Immature natural killer cell (primary cell): ENCODE results near the gene FERMT1. TPM values are rescaled to one million over a fixed set of nuclear protein-coding genes. Genes with fewer than 3 reads are reported as not detected.

ENCODE experiments used
- DNase-seq, 3 donors: peaks; one replicate each; pipeline ENCODE4 v3.0.0; 2022; ENCODE audit warnings: mixed read lengths in 1 of 3
- H3K27ac Mint-ChIP-seq, 6 donors: one replicate each; pipeline ENCODE4 v1.8.0; 2020; ENCODE audit warnings: mixed read lengths in 6 of 6, mild to moderate bottlenecking in 5 of 6, inconsistent platforms in 4 of 6, moderate library complexity in 3 of 6
- H3K27me3 Mint-ChIP-seq, 3 donors: one replicate each; pipeline ENCODE4 v1.8.0; 2020 to 2021; ENCODE audit warnings: low read depth in 3 of 3, mild to moderate bottlenecking in 3 of 3, mixed read lengths in 3 of 3, moderate library complexity in 3 of 3, inconsistent platforms in 1 of 3
- H3K36me3 Mint-ChIP-seq, 3 donors: one replicate each; pipeline ENCODE4 v1.8.0; 2020; ENCODE audit warnings: mixed read lengths in 3 of 3, inconsistent platforms in 2 of 3, mild to moderate bottlenecking in 2 of 3
- H3K4me1 Mint-ChIP-seq, 2 donors: one replicate each; pipeline ENCODE4 v1.8.0; 2020; ENCODE audit warnings: inconsistent platforms in 2 of 2, mild to moderate bottlenecking in 2 of 2, mixed read lengths in 2 of 2, moderate library complexity in 1 of 2
- H3K4me3 Mint-ChIP-seq, 5 donors: one replicate each; pipeline ENCODE4 v1.8.0; 2020; ENCODE audit warnings: mild to moderate bottlenecking in 5 of 5, mixed read lengths in 5 of 5, inconsistent platforms in 3 of 5, moderate library complexity in 3 of 5
- H3K9me3 Mint-ChIP-seq, 6 donors: one replicate each; pipeline ENCODE4 v1.8.0; 2020; ENCODE audit warnings: mild to moderate bottlenecking in 6 of 6, mixed read lengths in 6 of 6, inconsistent platforms in 4 of 6, moderate library complexity in 3 of 6
- polyA plus RNA-seq, 3 donors: library from polyadenylated mRNA; unstranded; fragments of 300-500 nt; fragmentation: Illumina TruSeq; gene quantifications; one replicate each; pipeline ENCODE4 v1.2.3, GENCODE V29; 2021

Gene FERMT1
- polyA plus RNA-seq, 3 donors from 2014 or later: not detected

GRCh38 chr20:6074784-6075183 is 48.0 kb downstream of the FERMT1 start:
- H3K9me3 Mint-ChIP-seq: no peaks in the 10 kb centered on the region
- DNase-seq: no peak
- H3K27me3 Mint-ChIP-seq: peaks cover 2 to 3% (median 3%) of the 10 kb centered on the region in 3 donors
- H3K4me1 Mint-ChIP-seq: no peaks in the 10 kb centered on the region
- no peak overlapping the region for H3K27ac Mint-ChIP-seq
- no peaks in the 10 kb centered on the region for H3K36me3 Mint-ChIP-seq
- H3K4me3 Mint-ChIP-seq: no peak overlapping the region

GRCh38 chr20:6074145-6074561 is 48.7 kb downstream of the FERMT1 start:
- Mint-ChIP-seq H3K4me3 (no peak overlapping the region), H3K36me3 (no peaks in the 10 kb centered on the region), H3K27me3 (peaks cover 2 to 3% (median 3%) of the 10 kb centered on the region in 3 donors), H3K9me3 (no peaks in the 10 kb centered on the region), H3K27ac (no peak overlapping the region), H3K4me1 (no peaks in the 10 kb centered on the region)
- peak in 1 of 3 donors; percentile 1 for DNase-seq

- Mint-ChIP-seq H3K9me3 (no peaks in the 10 kb centered on the region), H3K27ac (no peak overlapping the region), H3K4me1 (no peaks in the 10 kb centered on the region), H3K36me3 (no peaks in the 10 kb centered on the region), H3K27me3 (peaks cover 2 to 3% (median 3%) of the 10 kb centered on the region in 3 donors), H3K4me3 (no peak overlapping the region)
- DNase-seq: no peak
Measured at GRCh38 chr20:6070829-6071695, 51.8 kb downstream of the FERMT1 start.

- H3K27ac Mint-ChIP-seq: no peak overlapping the region
Measured at GRCh38 chr20:6069669-6070068, 53.2 kb downstream of the FERMT1 start.

GRCh38 chr20:6067763-6068318 is 55.0 kb downstream of the FERMT1 start:
- Mint-ChIP-seq H3K27ac (no peak overlapping the region), H3K4me3 (no peak overlapping the region), H3K4me1 (no peaks in the 10 kb centered on the region), H3K27me3 (peaks cover 0 to 6% (median 2%) of the 10 kb centered on the region in 3 donors), H3K9me3 (no peaks in the 10 kb centered on the region), H3K36me3 (no peaks in the 10 kb centered on the region)
- DNase-seq: no peak

More at GRCh38 chr20:6069669-6070068, 53.2 kb downstream of the FERMT1 start:
- Mint-ChIP-seq H3K9me3 (no peaks in the 10 kb centered on the region), H3K4me1 (no peaks in the 10 kb centered on the region), H3K36me3 (no peaks in the 10 kb centered on the region), H3K27me3 (peaks cover 3 to 4% (median 3%) of the 10 kb centered on the region in 3 donors), H3K4me3 (no peak overlapping the region)
- DNase-seq: no peak

GRCh38 chr20:6066582-6066981 is 56.2 kb downstream of the FERMT1 start:
- DNase-seq: no peak
- no peaks in the 10 kb centered on the region for H3K36me3 Mint-ChIP-seq
- H3K27ac Mint-ChIP-seq: no peak overlapping the region
- no peaks in the 10 kb centered on the region for H3K4me1 Mint-ChIP-seq
- H3K9me3 Mint-ChIP-seq: no peaks in the 10 kb centered on the region
- no peak overlapping the region for H3K4me3 Mint-ChIP-seq
- H3K27me3 Mint-ChIP-seq: peaks cover 0 to 8% (median 5%) of the 10 kb centered on the region in 3 donors

- Mint-ChIP-seq H3K27me3 (peaks cover 0 to 11% (median 5%) of the 10 kb centered on the region in 3 donors), H3K4me3 (no peak overlapping the region), H3K27ac (no peak overlapping the region), H3K9me3 (no peaks in the 10 kb centered on the region), H3K4me1 (no peaks in the 10 kb centered on the region), H3K36me3 (no peaks in the 10 kb centered on the region)
- DNase-seq: no peak
Measured at GRCh38 chr20:6061544-6061943, 61.3 kb downstream of the FERMT1 start.

- Mint-ChIP-seq H3K27me3 (peaks cover 0 to 11% (median 3%) of the 10 kb centered on the region in 3 donors), H3K36me3 (no peaks in the 10 kb centered on the region), H3K4me1 (no peaks in the 10 kb centered on the region), H3K9me3 (no peaks in the 10 kb centered on the region), H3K4me3 (no peak overlapping the region), H3K27ac (no peak overlapping the region)
- no peak for DNase-seq
Measured at GRCh38 chr20:6060213-6060612, 62.6 kb downstream of the FERMT1 start.

- Mint-ChIP-seq H3K27ac (peak overlapping the region in 1 of 6 donors; percentile 37), H3K4me1 (no peaks in the 10 kb centered on the region), H3K36me3 (no peaks in the 10 kb centered on the region), H3K27me3 (peaks cover 0 to 20% (median 6%) of the 10 kb centered on the region in 3 donors), H3K4me3 (no peak overlapping the region), H3K9me3 (no peaks in the 10 kb centered on the region)
- DNase-seq: no peak
Measured at GRCh38 chr20:6058684-6059295, 64.0 kb downstream of the FERMT1 start.

GRCh38 chr20:6057691-6058090 is 65.1 kb downstream of the FERMT1 start:
- Mint-ChIP-seq H3K4me1 (peaks cover 4 to 5% of the 10 kb centered on the region in 2 donors), H3K9me3 (no peaks in the 10 kb centered on the region), H3K27ac (no peak overlapping the region), H3K36me3 (peaks cover 0 to 4% (median 0%) of the 10 kb centered on the region in 3 donors), H3K27me3 (peaks cover 2 to 15% (median 9%) of the 10 kb centered on the region in 3 donors), H3K4me3 (no peak overlapping the region)
- no peak for DNase-seq

- H3K27ac Mint-ChIP-seq: no peak overlapping the region
Measured at GRCh38 chr20:6057139-6057538, 65.7 kb downstream of the FERMT1 start.

GRCh38 chr20:6055981-6056569 is 66.8 kb downstream of the FERMT1 start:
- Mint-ChIP-seq H3K4me3 (no peak overlapping the region), H3K4me1 (peaks cover 4 to 5% of the 10 kb centered on the region in 2 donors), H3K9me3 (no peaks in the 10 kb centered on the region), H3K27ac (no peak overlapping the region), H3K36me3 (peaks cover 0 to 4% (median 0%) of the 10 kb centered on the region in 3 donors), H3K27me3 (peaks cover 2 to 15% (median 6%) of the 10 kb centered on the region in 3 donors)
- no peak for DNase-seq

More at GRCh38 chr20:6057139-6057538, 65.7 kb downstream of the FERMT1 start:
- Mint-ChIP-seq H3K27me3 (peaks cover 2 to 13% (median 6%) of the 10 kb centered on the region in 3 donors), H3K36me3 (peaks cover 0 to 4% (median 0%) of the 10 kb centered on the region in 3 donors), H3K4me3 (no peak overlapping the region), H3K9me3 (no peaks in the 10 kb centered on the region), H3K4me1 (peaks cover 4 to 5% of the 10 kb centered on the region in 2 donors)
- DNase-seq: no peak

- peaks cover 2 to 21% (median 11%) of the 10 kb centered on the region in 3 donors for H3K27me3 Mint-ChIP-seq
- DNase-seq: no peak
- no peaks in the 10 kb centered on the region for H3K9me3 Mint-ChIP-seq
- peaks cover 4 to 5% of the 10 kb centered on the region in 2 donors for H3K4me1 Mint-ChIP-seq
- H3K36me3 Mint-ChIP-seq: peaks cover 0 to 4% (median 0%) of the 10 kb centered on the region in 3 donors
- no peak overlapping the region for H3K27ac Mint-ChIP-seq
- H3K4me3 Mint-ChIP-seq: no peak overlapping the region
Measured at GRCh38 chr20:6055161-6055783, 67.6 kb downstream of the FERMT1 start.
